ENCODE measurements around the gene DOK7.

GRCh38 chr4:3423952-3424351 is 39.2 kb upstream of the DOK7 start:
- TF ChIP-seq POLR2AphosphoS5 (IDR thresholded peaks at IDR 0.05; ENCODE audit: low read depth, low read length), result no peak
- TF ChIP-seq POLR2A (IDR thresholded peaks at IDR 0.05; ENCODE audit: low read depth, low read length), result no peak
- no peak for TF ChIP-seq POU2F2 (IDR thresholded peaks at IDR 0.05; ENCODE audit: low read depth, low read length)
- TF ChIP-seq SPI1 (IDR thresholded peaks at IDR 0.05; ENCODE audit: low read depth, low read length), result no peak
